ENCODE data around the gene C6orf52. TPM values are rescaled to one million over a fixed set of nuclear protein-coding genes. Genes with fewer than 3 reads are reported as not detected.

The C6orf52 gene
- total and polyA plus RNA-seq, 2 of the 13 experiments (the other 11 are each of a cell fraction or from before 2014, with no cell fraction given): 0.50 to 0.53 TPM

DNA sequence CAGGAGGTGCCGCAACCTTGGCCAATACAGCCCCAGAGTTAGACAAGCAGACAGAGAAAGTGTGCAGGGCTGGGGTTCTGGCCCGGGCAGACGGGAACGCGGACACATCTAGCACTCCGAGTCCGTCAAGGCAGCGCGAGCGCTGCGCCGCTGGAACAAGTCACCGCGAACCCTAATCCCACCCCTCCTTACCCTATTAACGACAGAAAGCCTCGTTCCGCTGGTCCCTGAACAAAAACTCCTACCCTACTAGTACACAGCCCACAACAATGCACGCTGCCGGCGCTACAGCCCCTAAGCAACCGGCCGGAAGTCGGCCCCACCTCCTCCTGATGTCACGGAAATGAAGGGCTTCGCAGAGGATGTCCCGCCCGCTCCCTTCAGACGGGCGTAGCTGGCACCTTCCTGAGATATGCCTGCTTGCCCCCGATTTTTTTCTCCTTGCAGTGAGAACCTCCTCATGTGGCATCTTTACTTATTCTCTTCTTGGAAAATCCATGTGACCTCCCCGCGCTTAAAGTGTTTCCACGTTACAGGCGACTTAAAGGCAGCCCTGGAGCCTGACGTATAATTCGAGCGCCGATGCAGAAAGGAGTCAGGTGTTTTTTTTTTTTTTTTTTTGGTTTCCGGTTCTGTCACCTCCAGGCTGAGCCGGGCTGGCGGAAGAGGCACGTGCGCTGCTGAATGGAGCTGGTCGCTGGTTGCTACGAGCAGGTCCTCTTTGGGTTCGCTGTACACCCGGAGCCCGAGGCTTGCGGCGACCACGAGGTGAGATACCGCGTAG lies at the start of gene C6orf52, which contains the start of gene PAK1IP1 (continued):
- TF ChIP-seq, protein P1, sequence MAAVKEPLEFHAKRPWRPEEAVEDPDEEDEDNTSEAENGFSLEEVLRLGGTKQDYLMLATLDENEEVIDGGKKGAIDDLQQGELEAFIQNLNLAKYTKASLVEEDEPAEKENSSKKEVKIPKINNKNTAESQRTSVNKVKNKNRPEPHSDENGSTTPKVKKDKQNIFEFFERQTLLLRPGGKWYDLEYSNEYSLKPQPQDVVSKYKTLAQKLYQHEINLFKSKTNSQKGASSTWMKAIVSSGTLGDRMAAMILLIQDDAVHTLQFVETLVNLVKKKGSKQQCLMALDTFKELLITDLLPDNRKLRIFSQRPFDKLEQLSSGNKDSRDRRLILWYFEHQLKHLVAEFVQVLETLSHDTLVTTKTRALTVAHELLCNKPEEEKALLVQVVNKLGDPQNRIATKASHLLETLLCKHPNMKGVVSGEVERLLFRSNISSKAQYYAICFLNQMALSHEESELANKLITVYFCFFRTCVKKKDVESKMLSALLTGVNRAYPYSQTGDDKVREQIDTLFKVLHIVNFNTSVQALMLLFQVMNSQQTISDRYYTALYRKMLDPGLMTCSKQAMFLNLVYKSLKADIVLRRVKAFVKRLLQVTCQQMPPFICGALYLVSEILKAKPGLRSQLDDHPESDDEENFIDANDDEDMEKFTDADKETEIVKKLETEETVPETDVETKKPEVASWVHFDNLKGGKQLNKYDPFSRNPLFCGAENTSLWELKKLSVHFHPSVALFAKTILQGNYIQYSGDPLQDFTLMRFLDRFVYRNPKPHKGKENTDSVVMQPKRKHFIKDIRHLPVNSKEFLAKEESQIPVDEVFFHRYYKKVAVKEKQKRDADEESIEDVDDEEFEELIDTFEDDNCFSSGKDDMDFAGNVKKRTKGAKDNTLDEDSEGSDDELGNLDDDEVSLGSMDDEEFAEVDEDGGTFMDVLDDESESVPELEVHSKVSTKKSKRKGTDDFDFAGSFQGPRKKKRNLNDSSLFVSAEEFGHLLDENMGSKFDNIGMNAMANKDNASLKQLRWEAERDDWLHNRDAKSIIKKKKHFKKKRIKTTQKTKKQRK (IDR thresholded peaks at IDR 0.05; ENCODE audit: low read length): no peak
- TF ChIP-seq FOSL1 (CRISPR knock-in tag; IDR thresholded peaks at IDR 0.05; ENCODE audit: borderline replicate concordance) (no peak), FOXK2 (IDR thresholded peaks at IDR 0.05) (peak; percentile 67), NFIC (IDR thresholded peaks at IDR 0.05; ENCODE audit: low read length) (peak; percentile 50; the same call in 1 of the 2 replicates), SRSF4 (IDR thresholded peaks at IDR 0.05; ENCODE audit: low read depth, low read length, poor library complexity, severe bottlenecking) (no peak), ZNF205 (CRISPR knock-in tag; IDR thresholded peaks at IDR 0.05) (no peak; the same call in 1 of the 2 replicates), GATAD2A (CRISPR knock-in tag; IDR thresholded peaks at IDR 0.05) (peak; percentile 59), NRL (CRISPR knock-in tag; IDR thresholded peaks at IDR 0.05; ENCODE audit: borderline replicate concordance) (peak; percentile 16), ZNF207 (IDR thresholded peaks at IDR 0.05; ENCODE audit: borderline replicate concordance) (no peak), HNRNPLL (IDR thresholded peaks at IDR 0.05; ENCODE audit: low read depth, low read length, poor library complexity, severe bottlenecking) (peak; percentile 78), ZKSCAN1 (IDR thresholded peaks at IDR 0.05; ENCODE audit: low read length) (no peak), ZNF615 (CRISPR knock-in tag; IDR thresholded peaks at IDR 0.05; ENCODE audit: borderline replicate concordance) (peak; percentile 90), ZNF724P (CRISPR knock-in tag; IDR thresholded peaks at IDR 0.05; ENCODE audit: borderline replicate concordance) (no peak), KDM1A (CRISPR knock-in tag; IDR thresholded peaks at IDR 0.05) (no peak)
- TF ChIP-seq, protein P2, sequence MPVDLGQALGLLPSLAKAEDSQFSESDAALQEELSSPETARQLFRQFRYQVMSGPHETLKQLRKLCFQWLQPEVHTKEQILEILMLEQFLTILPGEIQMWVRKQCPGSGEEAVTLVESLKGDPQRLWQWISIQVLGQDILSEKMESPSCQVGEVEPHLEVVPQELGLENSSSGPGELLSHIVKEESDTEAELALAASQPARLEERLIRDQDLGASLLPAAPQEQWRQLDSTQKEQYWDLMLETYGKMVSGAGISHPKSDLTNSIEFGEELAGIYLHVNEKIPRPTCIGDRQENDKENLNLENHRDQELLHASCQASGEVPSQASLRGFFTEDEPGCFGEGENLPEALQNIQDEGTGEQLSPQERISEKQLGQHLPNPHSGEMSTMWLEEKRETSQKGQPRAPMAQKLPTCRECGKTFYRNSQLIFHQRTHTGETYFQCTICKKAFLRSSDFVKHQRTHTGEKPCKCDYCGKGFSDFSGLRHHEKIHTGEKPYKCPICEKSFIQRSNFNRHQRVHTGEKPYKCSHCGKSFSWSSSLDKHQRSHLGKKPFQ (CRISPR knock-in tag; IDR thresholded peaks at IDR 0.05; ENCODE audit: insufficient replicate concordance): no peak
- TF ChIP-seq, protein P3, sequence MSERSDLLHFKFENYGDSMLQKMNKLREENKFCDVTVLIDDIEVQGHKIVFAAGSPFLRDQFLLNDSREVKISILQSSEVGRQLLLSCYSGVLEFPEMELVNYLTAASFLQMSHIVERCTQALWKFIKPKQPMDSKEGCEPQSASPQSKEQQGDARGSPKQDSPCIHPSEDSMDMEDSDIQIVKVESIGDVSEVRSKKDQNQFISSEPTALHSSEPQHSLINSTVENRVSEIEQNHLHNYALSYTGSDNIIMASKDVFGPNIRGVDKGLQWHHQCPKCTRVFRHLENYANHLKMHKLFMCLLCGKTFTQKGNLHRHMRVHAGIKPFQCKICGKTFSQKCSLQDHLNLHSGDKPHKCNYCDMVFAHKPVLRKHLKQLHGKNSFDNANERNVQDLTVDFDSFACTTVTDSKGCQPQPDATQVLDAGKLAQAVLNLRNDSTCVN (CRISPR knock-in tag; IDR thresholded peaks at IDR 0.05; ENCODE audit: borderline replicate concordance): 0 out of 2 replicates have a peak, but pooled peaks have one; percentile 19
- TF ChIP-seq, protein P4, sequence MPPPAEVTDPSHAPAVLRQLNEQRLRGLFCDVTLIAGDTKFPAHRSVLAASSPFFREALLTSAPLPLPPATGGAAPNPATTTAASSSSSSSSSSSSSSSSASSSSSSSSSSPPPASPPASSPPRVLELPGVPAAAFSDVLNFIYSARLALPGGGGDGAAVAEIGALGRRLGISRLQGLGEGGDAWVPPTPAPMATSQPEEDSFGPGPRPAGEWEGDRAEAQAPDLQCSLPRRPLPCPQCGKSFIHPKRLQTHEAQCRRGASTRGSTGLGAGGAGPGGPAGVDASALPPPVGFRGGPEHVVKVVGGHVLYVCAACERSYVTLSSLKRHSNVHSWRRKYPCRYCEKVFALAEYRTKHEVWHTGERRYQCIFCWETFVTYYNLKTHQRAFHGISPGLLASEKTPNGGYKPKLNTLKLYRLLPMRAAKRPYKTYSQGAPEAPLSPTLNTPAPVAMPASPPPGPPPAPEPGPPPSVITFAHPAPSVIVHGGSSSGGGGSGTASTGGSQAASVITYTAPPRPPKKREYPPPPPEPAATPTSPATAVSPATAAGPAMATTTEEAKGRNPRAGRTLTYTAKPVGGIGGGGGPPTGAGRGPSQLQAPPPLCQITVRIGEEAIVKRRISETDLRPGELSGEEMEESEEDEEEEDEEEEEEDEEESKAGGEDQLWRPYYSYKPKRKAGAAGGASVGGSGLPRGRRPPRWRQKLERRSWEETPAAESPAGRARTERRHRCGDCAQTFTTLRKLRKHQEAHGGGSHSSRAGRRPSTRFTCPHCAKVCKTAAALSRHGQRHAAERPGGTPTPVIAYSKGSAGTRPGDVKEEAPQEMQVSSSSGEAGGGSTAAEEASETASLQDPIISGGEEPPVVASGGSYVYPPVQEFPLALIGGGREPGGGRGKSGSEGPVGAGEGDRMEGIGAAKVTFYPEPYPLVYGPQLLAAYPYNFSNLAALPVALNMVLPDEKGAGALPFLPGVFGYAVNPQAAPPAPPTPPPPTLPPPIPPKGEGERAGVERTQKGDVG (CRISPR knock-in tag; IDR thresholded peaks at IDR 0.05; ENCODE audit: borderline replicate concordance): no peak; the same call in 1 of the 2 replicates
- TF ChIP-seq, protein P5, sequence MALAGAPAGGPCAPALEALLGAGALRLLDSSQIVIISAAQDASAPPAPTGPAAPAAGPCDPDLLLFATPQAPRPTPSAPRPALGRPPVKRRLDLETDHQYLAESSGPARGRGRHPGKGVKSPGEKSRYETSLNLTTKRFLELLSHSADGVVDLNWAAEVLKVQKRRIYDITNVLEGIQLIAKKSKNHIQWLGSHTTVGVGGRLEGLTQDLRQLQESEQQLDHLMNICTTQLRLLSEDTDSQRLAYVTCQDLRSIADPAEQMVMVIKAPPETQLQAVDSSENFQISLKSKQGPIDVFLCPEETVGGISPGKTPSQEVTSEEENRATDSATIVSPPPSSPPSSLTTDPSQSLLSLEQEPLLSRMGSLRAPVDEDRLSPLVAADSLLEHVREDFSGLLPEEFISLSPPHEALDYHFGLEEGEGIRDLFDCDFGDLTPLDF (CRISPR knock-in tag; IDR thresholded peaks at IDR 0.05): no peak; the same call in 1 of the 2 replicates
